Measurements from ENCODE around the gene LYL1. TPM values are rescaled to one million over a fixed set of nuclear protein-coding genes. Genes with fewer than 3 reads are reported as not detected.

Gene LYL1
- total RNA-seq, 1 donor from 2014 or later, result 17.3 TPM

- DNase-seq (ENCODE audit: low read depth in 2 of 2), result no peak
Observed at GRCh38 chr19:13057744-13058143, 44.9 kb downstream of the LYL1 start.

- DNase-seq (ENCODE audit: low read depth in 2 of 2), result peak in 1 of 2 donors; percentile 27
Observed at GRCh38 chr19:13057147-13057572, 45.5 kb downstream of the LYL1 start.

- peak in 1 of 2 donors; percentile 37 for DNase-seq (ENCODE audit: low read depth in 2 of 2)
Observed at GRCh38 chr19:13056052-13056660, 46.5 kb downstream of the LYL1 start.

GRCh38 chr19:13055213-13056051, 47.2 kb downstream of the LYL1 start:
- peak; percentile 26 to 57 for DNase-seq (ENCODE audit: low read depth in 2 of 2)

GRCh38 chr19:13054626-13055212, 47.9 kb downstream of the LYL1 start:
- no peak for DNase-seq (ENCODE audit: low read depth in 2 of 2)

- DNase-seq (ENCODE audit: low read depth in 2 of 2), result peak; percentile 89 to 92
Observed at GRCh38 chr19:13053761-13054625, 48.7 kb downstream of the LYL1 start.

- DNase-seq (ENCODE audit: low read depth in 2 of 2), result no peak
Observed at GRCh38 chr19:13053238-13053637, 49.4 kb downstream of the LYL1 start.

- peak in 1 of 2 donors; percentile 26 for DNase-seq (ENCODE audit: low read depth in 2 of 2)
Observed at GRCh38 chr19:13052447-13053175, 50.0 kb downstream of the LYL1 start.

- DNase-seq (ENCODE audit: low read depth in 2 of 2), result peak in 1 of 2 donors; percentile 36
Observed at GRCh38 chr19:13051557-13052165, 51.0 kb downstream of the LYL1 start.

GRCh38 chr19:13050274-13050673, 52.4 kb downstream of the LYL1 start:
- DNase-seq (ENCODE audit: low read depth in 2 of 2), result no peak

Other genes starting within 250 kb of the LYL1 start
- gene DNASE2, start 221.4 kb downstream of the LYL1 start, total RNA-seq, result 22.0 and 23.6 TPM in 2 replicates
- not detected in 2 replicates for gene KLF1, start 215.7 kb downstream of the LYL1 start, total RNA-seq
- gene GCDH, start 211.7 kb downstream of the LYL1 start, total RNA-seq, result 13.7 and 17.3 TPM in 2 replicates
- gene SYCE2, start 183.6 kb downstream of the LYL1 start, total RNA-seq, result under 0.01 and 0.20 TPM in 2 replicates
- 40.8 and 53.6 TPM in 2 replicates for gene FARSA, start 169.1 kb downstream of the LYL1 start, total RNA-seq
- 1,060 and 1,340 TPM in 2 replicates for gene CALR, start 164.2 kb downstream of the LYL1 start, total RNA-seq
- gene RAD23A, start 157.0 kb downstream of the LYL1 start, total RNA-seq, result 36.8 and 60.5 TPM in 2 replicates
- 18.5 and 21.1 TPM in 2 replicates for gene GADD45GIP1, start 145.6 kb downstream of the LYL1 start, total RNA-seq
- gene DAND5, start 133.3 kb downstream of the LYL1 start, total RNA-seq, result under 0.01 and 0.22 TPM in 2 replicates
- 8.9 and 10.5 TPM in 2 replicates for gene NFIX, start 107.4 kb downstream of the LYL1 start, total RNA-seq
- 17.4 and 26.6 TPM in 2 replicates for gene TRMT1, start 13.9 kb upstream of the LYL1 start, total RNA-seq
- 32.7 and 34.1 TPM in 2 replicates for gene NACC1, start 15.4 kb upstream of the LYL1 start, total RNA-seq
- 46.4 and 56.0 TPM in 2 replicates for gene STX10, start 47.5 kb upstream of the LYL1 start, total RNA-seq
- 19.0 and 31.2 TPM in 2 replicates for gene IER2, start 47.6 kb upstream of the LYL1 start, total RNA-seq

All from lung microvascular endothelial cell (primary cell).